AG10803 (cell line): ENCODE results near the gene RHD.

Experiments used
- DNase-seq: peaks from one replicate; pipeline ENCODE4 v3.0.0; 2010; ENCODE audit warnings: low read depth
- H3K4me3 ChIP-seq: 2 replicates; pipeline ENCODE4 v1.5.1; 2011; ENCODE audit warnings: mild to moderate bottlenecking, low read length, control low read depth
- TF ChIP-seq, protein P1 (sequence below): conservative IDR thresholded peaks from 2 replicates; pipeline ENCODE4 v1.5.1; 2011; ENCODE audit warnings: mild to moderate bottlenecking, low read length, control low read depth, inconsistent platforms

RHD gene

DNA sequence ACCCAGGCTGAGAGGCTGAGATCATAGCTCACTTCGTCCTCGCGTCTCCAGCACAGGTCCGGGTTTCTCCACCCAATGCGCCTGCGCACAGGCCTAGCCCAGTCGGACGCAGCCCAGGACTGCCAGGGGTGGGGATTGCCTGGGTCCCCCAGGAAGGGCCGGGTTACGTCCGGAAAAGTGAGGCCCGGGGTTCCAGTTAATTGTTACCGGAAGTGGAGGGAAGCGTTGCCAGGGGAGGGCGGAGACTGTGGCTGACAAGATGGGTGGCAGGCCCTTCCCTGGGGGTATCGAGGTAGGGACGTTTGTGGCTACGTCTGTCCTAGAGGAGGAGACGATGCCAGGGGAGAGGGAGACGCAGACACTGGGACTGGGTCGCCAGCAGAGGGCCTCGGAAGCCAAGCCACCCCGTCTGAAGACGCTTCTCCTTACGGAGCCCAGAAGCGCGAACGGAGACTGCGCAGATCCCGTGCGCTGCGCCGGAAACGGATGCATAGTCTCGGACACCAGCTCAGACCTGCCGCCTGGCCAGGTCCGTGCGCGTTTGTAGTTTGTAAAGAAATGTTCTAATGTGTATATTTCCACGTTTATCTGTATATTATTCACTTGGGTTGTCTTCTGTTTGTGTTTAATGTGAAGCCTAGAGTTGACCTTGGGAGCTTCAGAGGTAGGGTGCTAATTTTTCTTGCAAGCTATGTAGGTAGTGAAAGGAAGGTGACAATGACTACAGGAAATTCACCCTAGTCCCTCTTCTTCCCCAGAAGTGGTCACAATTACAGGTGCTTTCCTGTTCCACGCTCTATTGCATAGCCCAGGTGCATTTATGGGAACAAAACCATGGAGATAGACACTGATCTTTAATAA lies 32.4 kb upstream of the RHD start:
- peak overlapping the region; percentile 48 for H3K4me3 ChIP-seq
- peak; percentile 90 for DNase-seq
- TF ChIP-seq, protein P1, sequence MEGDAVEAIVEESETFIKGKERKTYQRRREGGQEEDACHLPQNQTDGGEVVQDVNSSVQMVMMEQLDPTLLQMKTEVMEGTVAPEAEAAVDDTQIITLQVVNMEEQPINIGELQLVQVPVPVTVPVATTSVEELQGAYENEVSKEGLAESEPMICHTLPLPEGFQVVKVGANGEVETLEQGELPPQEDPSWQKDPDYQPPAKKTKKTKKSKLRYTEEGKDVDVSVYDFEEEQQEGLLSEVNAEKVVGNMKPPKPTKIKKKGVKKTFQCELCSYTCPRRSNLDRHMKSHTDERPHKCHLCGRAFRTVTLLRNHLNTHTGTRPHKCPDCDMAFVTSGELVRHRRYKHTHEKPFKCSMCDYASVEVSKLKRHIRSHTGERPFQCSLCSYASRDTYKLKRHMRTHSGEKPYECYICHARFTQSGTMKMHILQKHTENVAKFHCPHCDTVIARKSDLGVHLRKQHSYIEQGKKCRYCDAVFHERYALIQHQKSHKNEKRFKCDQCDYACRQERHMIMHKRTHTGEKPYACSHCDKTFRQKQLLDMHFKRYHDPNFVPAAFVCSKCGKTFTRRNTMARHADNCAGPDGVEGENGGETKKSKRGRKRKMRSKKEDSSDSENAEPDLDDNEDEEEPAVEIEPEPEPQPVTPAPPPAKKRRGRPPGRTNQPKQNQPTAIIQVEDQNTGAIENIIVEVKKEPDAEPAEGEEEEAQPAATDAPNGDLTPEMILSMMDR = peak; percentile 69

DNA sequence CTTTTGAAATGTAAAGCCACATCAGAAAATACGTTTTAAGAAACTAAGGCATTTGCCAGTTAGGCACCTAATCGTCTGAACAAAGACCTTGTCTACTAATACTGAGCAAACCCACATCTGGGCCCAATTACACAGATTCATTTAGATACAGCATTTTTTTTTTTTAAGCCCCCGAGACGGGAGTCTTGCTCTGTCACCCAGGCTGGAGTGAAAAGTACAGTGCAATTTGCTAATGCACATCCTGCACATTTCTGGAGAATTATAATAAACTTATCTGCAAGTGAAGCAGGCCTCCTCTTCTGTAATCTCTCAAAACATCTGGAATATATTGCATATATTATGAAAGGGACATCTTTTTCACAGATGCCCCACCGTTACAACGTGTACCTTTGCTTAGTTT lies 28.4 kb upstream of the RHD start:
- peak overlapping the region; percentile 99; the same call in 1 of the 2 replicates for H3K4me3 ChIP-seq
- no peak for DNase-seq
- TF ChIP-seq, protein P1 = no peak

DNA sequence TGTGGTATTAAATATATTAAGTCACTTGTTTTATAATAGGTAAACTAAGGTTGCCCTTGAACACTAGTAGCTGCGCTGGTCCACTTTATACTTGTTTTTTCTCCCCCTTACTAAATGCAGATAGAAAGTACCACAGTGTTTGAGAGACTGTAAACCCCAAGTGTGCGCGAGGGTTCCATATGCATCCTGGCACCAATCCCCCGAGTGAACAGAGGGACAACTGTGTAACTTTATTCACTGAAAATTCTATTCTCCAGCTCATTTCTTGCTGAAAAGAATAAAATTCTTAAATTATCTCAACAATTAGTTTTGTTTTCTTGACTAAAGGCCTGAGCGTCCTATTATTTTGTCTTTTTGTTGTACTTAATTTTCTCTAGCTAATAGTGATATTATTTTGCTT lies 26.9 kb upstream of the RHD start:
- TF ChIP-seq, protein P1 = no peak
- peak overlapping the region; percentile 99 for H3K4me3 ChIP-seq
- no peak for DNase-seq

DNA sequence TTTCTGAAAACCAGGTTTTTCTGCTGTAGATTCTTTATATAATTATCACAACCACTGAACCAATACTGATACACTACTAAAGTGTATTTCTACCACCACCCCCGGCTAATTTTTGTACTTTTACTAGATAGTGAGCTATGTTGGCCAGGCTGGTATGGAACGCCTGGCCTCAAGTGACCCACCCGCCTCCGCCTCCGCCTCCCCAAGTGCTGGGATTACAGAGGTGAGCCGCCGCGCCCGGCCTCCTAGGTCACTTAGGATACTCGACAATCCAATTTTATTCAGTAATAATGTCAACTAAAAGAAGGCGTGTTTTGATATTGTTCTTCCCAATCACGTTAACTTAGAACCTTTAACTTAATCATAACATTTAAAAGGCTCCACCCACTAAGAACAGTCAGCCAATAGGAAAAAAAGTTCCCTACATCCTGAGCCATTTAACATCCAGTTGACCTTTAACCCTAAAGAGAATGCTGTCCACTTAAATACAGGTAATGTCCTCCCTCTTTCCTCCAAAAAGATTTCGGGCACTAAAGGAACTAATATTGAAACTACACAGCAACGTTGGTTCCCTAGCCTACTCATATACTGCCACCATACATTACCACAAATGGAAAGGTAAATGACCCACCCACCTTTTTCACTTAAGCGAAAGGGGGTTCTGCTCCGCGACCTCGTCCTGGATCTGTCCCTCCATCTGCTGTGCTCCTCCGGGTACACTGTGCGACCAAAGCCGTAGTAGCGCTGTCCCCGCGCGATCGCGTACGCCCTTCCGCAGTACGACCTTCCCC lies 26.3 kb upstream of the RHD start:
- peak overlapping the region; percentile 99 for H3K4me3 ChIP-seq
- peak; percentile 34 for DNase-seq
- TF ChIP-seq, protein P1 = no peak

- no peak for DNase-seq
- peak overlapping the region; percentile 99 for H3K4me3 ChIP-seq
- TF ChIP-seq, protein P1 = no peak
Measured at GRCh38 chr1:25246600-25247023, 25.7 kb upstream of the RHD start.

GRCh38 chr1:25247024-25247828 lies 25.1 kb upstream of the RHD start, which contains the start of gene RSRP1:
Gene RSRP1 (minus strand): TSS chr1:25247454. CDS start chr1:25246963, 491 bp downstream.
- DNase-seq = peak; percentile 98
- H3K4me3 ChIP-seq = peak within 1 kb of the TSS; percentile 99
- TF ChIP-seq, protein P1 = no peak
